GM12874 (cell line): ENCODE results near the gene ZMYND11.

Source experiments
- TF ChIP-seq, protein P1 (sequence below): IDR thresholded peaks from 2 replicates; pipeline ENCODE4 v1.5.1; 2011; ENCODE audit warnings: low read depth, mild to moderate bottlenecking, control low read depth, low read length, moderate library complexity; ENCODE audit not compliant: insufficient read depth

Gene ZMYND11

DNA sequence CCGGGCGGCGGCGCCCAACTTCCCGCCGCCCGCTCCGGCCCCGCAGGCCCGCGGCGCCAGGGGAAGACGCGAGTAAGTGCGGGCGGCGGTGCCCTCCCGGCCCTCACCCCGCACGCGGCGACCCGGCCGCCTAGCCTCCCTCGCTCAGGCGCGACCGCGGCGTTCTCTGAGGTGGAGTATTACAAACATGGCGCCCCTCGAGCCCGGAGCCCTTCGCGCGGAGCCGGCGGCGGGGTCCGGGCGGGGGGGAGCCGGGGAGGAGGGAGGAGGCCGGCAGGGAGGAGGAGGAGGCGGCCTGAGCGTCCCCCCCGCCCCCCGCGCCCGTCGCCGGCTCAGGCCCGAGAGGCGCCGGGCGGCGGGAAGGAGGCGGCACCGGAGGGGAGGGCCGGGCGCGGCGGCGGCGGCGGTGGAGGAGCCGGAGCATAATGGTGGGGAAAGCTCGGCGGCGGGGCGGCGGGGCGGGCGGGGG lies at the start of gene ZMYND11:
Gene ZMYND11 (plus strand): TSS at position 324 of the 469 bp plus-strand sequence. CDS start 44,558 bp downstream, outside the sequence.
- TF ChIP-seq, protein P1, sequence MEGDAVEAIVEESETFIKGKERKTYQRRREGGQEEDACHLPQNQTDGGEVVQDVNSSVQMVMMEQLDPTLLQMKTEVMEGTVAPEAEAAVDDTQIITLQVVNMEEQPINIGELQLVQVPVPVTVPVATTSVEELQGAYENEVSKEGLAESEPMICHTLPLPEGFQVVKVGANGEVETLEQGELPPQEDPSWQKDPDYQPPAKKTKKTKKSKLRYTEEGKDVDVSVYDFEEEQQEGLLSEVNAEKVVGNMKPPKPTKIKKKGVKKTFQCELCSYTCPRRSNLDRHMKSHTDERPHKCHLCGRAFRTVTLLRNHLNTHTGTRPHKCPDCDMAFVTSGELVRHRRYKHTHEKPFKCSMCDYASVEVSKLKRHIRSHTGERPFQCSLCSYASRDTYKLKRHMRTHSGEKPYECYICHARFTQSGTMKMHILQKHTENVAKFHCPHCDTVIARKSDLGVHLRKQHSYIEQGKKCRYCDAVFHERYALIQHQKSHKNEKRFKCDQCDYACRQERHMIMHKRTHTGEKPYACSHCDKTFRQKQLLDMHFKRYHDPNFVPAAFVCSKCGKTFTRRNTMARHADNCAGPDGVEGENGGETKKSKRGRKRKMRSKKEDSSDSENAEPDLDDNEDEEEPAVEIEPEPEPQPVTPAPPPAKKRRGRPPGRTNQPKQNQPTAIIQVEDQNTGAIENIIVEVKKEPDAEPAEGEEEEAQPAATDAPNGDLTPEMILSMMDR: no peak

DNA sequence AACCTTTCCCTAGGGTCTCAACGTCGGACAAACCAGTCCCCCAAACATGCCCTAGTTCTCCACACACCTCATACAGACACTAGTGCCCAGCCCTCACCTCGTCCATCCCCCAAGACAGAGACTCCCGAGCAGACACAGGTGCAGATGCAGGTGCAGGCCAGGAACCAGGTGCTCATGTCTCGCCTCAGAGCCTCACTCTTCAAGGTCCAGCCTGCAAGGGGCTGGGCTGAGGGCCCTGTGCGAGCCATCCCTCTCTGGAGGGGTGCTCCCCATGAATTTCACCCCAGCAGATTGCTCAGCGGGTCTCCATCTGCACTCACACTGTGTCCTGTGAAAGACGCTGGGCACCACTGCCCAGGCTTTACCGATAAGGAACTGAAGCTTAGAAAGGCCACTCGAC lies 49.2 kb upstream of the ZMYND11 start:
- TF ChIP-seq, protein P1: no peak

DNA sequence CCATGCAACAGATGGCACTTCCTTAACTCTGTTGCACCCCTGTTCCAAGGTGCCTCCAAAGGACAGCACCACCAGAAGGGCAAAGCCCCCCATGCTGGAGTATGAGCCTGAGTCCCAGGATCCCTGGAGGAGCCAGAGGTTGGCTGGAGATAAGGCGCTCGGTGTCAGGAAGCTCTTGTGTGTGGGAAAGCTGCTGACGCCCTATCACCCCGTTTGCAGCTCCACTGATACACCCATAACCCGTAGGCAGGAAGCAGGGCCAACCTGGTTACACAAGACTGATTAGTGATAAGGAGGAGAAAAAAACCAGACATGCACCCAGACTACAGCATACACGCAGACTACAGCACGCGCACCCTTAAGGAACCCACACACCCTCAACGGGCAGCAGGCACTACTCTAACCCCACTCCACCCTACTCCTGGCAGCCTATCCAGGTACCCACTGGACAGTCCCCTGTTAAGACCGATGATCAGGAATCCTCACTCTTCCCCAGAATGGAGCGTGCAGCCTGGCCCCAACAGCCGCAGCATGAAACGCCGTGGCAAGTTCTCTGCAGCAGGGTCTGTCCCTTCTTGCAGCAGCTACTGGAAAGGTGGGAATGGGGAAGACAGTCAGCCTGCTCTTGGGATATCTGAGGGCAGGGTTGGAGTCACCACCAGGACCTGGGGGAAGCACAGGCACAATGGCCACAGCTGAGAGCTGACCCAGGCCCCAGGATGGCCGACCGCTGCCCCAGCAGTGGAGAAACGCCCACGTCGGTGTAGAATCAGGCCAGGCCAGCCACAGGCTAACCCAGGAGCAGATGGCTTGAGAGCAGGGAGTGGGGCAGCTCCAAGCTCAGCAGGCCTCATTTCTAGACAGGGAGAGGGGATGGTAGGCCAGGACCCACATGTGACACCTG lies 47.8 kb upstream of the ZMYND11 start:
- TF ChIP-seq, protein P1: no peak

GRCh38 chr10:88253-88652 lies 47.0 kb upstream of the ZMYND11 start:
- TF ChIP-seq, protein P1: no peak

DNA sequence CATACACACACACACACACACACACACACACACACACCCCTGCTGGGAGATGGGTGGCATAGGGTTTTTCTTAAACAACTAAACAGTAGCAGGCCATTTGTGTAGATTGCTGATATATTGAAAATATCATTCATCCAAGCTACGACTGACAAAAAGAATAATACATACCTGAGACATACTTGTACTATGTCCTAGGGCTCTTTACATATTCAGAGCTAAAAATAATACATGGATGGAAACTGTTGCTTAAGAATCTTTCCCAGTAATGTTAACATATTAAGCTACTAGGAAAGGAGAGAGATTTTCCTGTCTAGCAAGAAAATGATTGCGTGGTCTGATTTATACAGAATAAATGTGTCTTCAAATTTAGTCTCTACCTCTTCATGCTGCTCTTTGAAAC lies 46.0 kb upstream of the ZMYND11 start:
- TF ChIP-seq, protein P1: no peak

GRCh38 chr10:90161-90560 lies 45.1 kb upstream of the ZMYND11 start:
- TF ChIP-seq, protein P1: no peak

- TF ChIP-seq, protein P1: no peak
Measured at GRCh38 chr10:91313-91712, 43.9 kb upstream of the ZMYND11 start.
